GM23338 (cell line): ENCODE results near the gene NELL2.

Experiments
- EZH2 ChIP-seq: fragments of 200-600 bp; sonication (generic); IDR thresholded peaks from one replicate; pipeline ENCODE4 v1.8.0; 2017; ENCODE audit warnings: antibody characterized with exemption, mild to moderate bottlenecking, low read depth; ENCODE audit not compliant: unreplicated experiment
- EZH2phosphoT487 ChIP-seq: fragments of 200-600 bp; sonication (generic); IDR thresholded peaks from one replicate; pipeline ENCODE4 v1.8.1; 2018; ENCODE audit warnings: antibody characterized with exemption; ENCODE audit not compliant: unreplicated experiment
- POLR2AphosphoS5 ChIP-seq: IDR thresholded peaks from 2 replicates; pipeline ENCODE4 v1.6.1; 2016; ENCODE audit warnings: antibody characterized with exemption, low read depth
- STAT1 ChIP-seq: IDR thresholded peaks from one replicate; pipeline ENCODE4 v1.6.1; 2016; ENCODE audit warnings: antibody characterized with exemption; ENCODE audit not compliant: unreplicated experiment
- ZNF331 ChIP-seq: fragments of 250-450 bp; sonication (Bioruptor Pico); IDR thresholded peaks from 2 replicates; pipeline ENCODE4 v1.5.0; 2020; ENCODE audit warnings: low read depth, mild to moderate bottlenecking, moderate library complexity
- TF ChIP-seq, protein P1 (sequence below), 2 experiments: fragments of 200-600 bp in 1 of 2; sonication (generic) in 1 of 2; conservative IDR thresholded peaks; 2 replicates each; pipeline versions ENCODE4 v1.5.1 to v1.6.1; 2016 to 2017; ENCODE audit warnings: antibody characterized with exemption in 2 of 2, low read depth in 2 of 2, mild to moderate bottlenecking in 2 of 2, moderate library complexity in 1 of 2
- TF ChIP-seq, protein P2 (sequence below): fragments of 250-450 bp; sonication (Bioruptor Pico); IDR thresholded peaks from 2 replicates; pipeline ENCODE4 v1.5.0; 2020; ENCODE audit warnings: mild to moderate bottlenecking, moderate library complexity
- TF ChIP-seq, protein P3 (sequence below): IDR thresholded peaks from one replicate; pipeline ENCODE4 v1.6.1; 2018; ENCODE audit warnings: antibody characterized with exemption; ENCODE audit not compliant: unreplicated experiment
- TF ChIP-seq, protein P4 (sequence below): IDR thresholded peaks from 2 replicates; pipeline ENCODE4 v1.6.1; 2016; ENCODE audit warnings: antibody characterized with exemption

DNA sequence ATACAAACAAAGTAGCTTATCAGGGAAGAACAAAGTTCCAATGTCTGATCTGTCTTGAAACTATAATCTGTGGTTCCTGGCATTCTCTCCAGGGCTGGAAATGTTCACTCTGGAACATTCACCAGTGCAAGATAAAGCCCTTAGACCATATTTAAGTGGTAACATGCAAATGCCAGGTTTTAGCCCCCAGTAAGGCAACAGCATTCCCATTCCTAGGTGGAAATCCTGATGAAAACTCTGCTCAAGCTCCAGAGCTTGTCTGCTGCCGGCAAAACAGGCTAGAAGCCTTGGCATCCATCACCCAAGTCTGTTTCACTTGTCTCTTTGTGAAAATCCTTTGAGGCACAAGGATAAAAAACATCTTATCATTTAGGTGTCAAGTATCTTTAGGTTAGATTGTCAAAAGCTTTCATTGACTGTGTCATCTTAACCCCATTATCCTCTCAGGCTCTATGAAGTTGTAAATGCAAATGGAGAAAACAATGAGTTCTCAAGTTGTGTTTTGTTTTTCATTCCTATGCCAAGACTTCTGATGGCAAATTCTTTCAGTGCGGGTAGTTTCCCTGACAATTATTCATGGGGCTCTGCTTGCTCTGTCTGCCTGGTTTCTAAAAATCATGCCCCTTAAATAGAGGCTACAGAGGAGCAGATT, 344.7 kb downstream of the NELL2 start:
- TF ChIP-seq, protein P1, sequence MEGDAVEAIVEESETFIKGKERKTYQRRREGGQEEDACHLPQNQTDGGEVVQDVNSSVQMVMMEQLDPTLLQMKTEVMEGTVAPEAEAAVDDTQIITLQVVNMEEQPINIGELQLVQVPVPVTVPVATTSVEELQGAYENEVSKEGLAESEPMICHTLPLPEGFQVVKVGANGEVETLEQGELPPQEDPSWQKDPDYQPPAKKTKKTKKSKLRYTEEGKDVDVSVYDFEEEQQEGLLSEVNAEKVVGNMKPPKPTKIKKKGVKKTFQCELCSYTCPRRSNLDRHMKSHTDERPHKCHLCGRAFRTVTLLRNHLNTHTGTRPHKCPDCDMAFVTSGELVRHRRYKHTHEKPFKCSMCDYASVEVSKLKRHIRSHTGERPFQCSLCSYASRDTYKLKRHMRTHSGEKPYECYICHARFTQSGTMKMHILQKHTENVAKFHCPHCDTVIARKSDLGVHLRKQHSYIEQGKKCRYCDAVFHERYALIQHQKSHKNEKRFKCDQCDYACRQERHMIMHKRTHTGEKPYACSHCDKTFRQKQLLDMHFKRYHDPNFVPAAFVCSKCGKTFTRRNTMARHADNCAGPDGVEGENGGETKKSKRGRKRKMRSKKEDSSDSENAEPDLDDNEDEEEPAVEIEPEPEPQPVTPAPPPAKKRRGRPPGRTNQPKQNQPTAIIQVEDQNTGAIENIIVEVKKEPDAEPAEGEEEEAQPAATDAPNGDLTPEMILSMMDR (conservative IDR thresholded peaks at IDR 0.05; ENCODE audit: low read depth in 2 of 2) = no peak
- TF ChIP-seq EZH2phosphoT487 = no peak
- TF ChIP-seq EZH2 = no peak
- TF ChIP-seq, protein P2, sequence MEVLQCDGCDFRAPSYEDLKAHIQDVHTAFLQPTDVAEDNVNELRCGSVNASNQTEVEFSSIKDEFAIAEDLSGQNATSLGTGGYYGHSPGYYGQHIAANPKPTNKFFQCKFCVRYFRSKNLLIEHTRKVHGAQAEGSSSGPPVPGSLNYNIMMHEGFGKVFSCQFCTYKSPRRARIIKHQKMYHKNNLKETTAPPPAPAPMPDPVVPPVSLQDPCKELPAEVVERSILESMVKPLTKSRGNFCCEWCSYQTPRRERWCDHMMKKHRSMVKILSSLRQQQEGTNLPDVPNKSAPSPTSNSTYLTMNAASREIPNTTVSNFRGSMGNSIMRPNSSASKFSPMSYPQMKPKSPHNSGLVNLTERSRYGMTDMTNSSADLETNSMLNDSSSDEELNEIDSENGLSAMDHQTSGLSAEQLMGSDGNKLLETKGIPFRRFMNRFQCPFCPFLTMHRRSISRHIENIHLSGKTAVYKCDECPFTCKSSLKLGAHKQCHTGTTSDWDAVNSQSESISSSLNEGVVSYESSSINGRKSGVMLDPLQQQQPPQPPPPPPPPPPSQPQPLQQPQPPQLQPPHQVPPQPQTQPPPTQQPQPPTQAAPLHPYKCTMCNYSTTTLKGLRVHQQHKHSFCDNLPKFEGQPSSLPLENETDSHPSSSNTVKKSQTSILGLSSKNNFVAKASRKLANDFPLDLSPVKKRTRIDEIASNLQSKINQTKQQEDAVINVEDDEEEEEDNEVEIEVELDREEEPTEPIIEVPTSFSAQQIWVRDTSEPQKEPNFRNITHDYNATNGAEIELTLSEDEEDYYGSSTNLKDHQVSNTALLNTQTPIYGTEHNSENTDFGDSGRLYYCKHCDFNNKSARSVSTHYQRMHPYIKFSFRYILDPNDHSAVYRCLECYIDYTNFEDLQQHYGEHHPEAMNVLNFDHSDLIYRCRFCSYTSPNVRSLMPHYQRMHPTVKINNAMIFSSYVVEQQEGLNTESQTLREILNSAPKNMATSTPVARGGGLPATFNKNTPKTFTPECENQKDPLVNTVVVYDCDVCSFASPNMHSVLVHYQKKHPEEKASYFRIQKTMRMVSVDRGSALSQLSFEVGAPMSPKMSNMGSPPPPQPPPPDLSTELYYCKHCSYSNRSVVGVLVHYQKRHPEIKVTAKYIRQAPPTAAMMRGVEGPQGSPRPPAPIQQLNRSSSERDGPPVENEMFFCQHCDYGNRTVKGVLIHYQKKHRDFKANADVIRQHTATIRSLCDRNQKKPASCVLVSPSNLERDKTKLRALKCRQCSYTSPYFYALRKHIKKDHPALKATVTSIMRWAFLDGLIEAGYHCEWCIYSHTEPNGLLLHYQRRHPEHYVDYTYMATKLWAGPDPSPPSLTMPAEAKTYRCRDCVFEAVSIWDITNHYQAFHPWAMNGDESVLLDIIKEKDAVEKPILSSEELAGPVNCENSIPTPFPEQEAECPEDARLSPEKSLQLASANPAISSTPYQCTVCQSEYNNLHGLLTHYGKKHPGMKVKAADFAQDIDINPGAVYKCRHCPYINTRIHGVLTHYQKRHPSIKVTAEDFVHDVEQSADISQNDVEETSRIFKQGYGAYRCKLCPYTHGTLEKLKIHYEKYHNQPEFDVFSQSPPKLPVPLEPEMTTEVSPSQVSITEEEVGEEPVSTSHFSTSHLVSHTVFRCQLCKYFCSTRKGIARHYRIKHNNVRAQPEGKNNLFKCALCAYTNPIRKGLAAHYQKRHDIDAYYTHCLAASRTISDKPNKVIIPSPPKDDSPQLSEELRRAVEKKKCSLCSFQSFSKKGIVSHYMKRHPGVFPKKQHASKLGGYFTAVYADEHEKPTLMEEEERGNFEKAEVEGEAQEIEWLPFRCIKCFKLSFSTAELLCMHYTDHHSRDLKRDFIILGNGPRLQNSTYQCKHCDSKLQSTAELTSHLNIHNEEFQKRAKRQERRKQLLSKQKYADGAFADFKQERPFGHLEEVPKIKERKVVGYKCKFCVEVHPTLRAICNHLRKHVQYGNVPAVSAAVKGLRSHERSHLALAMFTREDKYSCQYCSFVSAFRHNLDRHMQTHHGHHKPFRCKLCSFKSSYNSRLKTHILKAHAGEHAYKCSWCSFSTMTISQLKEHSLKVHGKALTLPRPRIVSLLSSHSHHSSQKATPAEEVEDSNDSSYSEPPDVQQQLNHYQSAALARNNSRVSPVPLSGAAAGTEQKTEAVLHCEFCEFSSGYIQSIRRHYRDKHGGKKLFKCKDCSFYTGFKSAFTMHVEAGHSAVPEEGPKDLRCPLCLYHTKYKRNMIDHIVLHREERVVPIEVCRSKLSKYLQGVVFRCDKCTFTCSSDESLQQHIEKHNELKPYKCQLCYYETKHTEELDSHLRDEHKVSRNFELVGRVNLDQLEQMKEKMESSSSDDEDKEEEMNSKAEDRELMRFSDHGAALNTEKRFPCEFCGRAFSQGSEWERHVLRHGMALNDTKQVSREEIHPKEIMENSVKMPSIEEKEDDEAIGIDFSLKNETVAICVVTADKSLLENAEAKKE (CRISPR knock-in tag) = no peak
- TF ChIP-seq, protein P3, sequence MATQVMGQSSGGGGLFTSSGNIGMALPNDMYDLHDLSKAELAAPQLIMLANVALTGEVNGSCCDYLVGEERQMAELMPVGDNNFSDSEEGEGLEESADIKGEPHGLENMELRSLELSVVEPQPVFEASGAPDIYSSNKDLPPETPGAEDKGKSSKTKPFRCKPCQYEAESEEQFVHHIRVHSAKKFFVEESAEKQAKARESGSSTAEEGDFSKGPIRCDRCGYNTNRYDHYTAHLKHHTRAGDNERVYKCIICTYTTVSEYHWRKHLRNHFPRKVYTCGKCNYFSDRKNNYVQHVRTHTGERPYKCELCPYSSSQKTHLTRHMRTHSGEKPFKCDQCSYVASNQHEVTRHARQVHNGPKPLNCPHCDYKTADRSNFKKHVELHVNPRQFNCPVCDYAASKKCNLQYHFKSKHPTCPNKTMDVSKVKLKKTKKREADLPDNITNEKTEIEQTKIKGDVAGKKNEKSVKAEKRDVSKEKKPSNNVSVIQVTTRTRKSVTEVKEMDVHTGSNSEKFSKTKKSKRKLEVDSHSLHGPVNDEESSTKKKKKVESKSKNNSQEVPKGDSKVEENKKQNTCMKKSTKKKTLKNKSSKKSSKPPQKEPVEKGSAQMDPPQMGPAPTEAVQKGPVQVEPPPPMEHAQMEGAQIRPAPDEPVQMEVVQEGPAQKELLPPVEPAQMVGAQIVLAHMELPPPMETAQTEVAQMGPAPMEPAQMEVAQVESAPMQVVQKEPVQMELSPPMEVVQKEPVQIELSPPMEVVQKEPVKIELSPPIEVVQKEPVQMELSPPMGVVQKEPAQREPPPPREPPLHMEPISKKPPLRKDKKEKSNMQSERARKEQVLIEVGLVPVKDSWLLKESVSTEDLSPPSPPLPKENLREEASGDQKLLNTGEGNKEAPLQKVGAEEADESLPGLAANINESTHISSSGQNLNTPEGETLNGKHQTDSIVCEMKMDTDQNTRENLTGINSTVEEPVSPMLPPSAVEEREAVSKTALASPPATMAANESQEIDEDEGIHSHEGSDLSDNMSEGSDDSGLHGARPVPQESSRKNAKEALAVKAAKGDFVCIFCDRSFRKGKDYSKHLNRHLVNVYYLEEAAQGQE = no peak
- TF ChIP-seq, protein P4, sequence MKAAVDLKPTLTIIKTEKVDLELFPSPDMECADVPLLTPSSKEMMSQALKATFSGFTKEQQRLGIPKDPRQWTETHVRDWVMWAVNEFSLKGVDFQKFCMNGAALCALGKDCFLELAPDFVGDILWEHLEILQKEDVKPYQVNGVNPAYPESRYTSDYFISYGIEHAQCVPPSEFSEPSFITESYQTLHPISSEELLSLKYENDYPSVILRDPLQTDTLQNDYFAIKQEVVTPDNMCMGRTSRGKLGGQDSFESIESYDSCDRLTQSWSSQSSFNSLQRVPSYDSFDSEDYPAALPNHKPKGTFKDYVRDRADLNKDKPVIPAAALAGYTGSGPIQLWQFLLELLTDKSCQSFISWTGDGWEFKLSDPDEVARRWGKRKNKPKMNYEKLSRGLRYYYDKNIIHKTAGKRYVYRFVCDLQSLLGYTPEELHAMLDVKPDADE = no peak
- TF ChIP-seq POLR2AphosphoS5 = no peak
- TF ChIP-seq STAT1 = no peak
- TF ChIP-seq ZNF331 (CRISPR knock-in tag) = no peak
